ENCODE results near the gene CRMP1. TPM values are rescaled to one million over a fixed set of nuclear protein-coding genes. Genes with fewer than 3 reads are reported as not detected.
"Not testable (repeated sequence)": the region's sequence is repeated elsewhere in the genome, so short reads cannot be mapped to it uniquely, and the experiment has no call there.

CRMP1 gene
- total and polyA plus RNA-seq, 7 donors: under 0.01 to 6.4 (median 4.2) TPM; not detected in 1

DNA sequence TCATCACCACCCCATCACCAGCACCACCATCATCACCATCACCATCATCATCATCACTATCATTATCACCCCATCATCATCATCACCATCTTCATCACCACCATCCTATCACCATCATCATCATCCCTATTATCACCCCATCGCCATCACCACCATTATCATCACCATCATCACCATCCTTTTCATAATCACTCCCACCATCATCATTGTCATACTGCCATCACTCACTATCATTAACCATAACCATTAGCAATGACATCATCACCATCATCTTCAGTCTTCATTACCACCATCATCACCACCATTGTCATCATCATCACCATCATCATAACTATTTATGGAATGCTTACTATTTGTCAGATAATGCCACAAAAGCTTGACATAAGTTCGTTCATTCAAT lies 35.7 kb downstream of the CRMP1 start:
- no peaks in the 10 kb centered on the region for H3K36me3 ChIP-seq
- TF ChIP-seq POLR2AphosphoS5 (IDR thresholded peaks at IDR 0.05): no peak
- TF ChIP-seq, protein P1, sequence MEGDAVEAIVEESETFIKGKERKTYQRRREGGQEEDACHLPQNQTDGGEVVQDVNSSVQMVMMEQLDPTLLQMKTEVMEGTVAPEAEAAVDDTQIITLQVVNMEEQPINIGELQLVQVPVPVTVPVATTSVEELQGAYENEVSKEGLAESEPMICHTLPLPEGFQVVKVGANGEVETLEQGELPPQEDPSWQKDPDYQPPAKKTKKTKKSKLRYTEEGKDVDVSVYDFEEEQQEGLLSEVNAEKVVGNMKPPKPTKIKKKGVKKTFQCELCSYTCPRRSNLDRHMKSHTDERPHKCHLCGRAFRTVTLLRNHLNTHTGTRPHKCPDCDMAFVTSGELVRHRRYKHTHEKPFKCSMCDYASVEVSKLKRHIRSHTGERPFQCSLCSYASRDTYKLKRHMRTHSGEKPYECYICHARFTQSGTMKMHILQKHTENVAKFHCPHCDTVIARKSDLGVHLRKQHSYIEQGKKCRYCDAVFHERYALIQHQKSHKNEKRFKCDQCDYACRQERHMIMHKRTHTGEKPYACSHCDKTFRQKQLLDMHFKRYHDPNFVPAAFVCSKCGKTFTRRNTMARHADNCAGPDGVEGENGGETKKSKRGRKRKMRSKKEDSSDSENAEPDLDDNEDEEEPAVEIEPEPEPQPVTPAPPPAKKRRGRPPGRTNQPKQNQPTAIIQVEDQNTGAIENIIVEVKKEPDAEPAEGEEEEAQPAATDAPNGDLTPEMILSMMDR (IDR thresholded peaks at IDR 0.05): no peak
- TF ChIP-seq POLR2A (IDR thresholded peaks at IDR 0.05): no peak
- no peak for TF ChIP-seq EP300 (IDR thresholded peaks at IDR 0.05)
- H3K9me3 ChIP-seq: no peaks in the 10 kb centered on the region
- no peak overlapping the region for H3K27ac ChIP-seq
- H3K4me3 ChIP-seq: no peak overlapping the region
- peaks cover 0 to 1% (median 0%) of the 10 kb centered on the region in 3 donors for H3K27me3 ChIP-seq
- intact Hi-C loops (cut with DNase I): no loop called here
- no peak for DNase-seq
- WGBS, 2 donors: 77 to 87% methylated on average over 2 of the region's 2 CpGs
- H3K4me1 ChIP-seq: no peaks in the 10 kb centered on the region

DNA sequence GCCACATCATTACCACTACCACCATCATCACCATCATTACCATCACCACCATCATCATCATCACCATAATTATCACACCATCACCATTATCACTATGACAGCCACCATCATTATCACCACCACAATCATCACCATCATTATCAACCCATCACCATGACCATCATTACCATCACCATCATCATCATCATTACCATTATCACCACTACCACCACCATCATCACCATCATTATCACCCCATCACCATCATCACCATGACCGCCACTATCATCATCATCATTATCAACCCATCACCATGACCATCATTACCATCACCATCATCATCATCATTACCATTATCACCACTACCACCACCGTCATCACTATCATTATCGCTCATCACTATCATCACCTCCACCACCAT lies 36.5 kb downstream of the CRMP1 start:
- DNase-seq, H3K9me3 ChIP-seq: not testable (repeated sequence)
- WGBS, 2 donors: 96 to 97% methylated on average over 3 of the region's 3 CpGs

DNA sequence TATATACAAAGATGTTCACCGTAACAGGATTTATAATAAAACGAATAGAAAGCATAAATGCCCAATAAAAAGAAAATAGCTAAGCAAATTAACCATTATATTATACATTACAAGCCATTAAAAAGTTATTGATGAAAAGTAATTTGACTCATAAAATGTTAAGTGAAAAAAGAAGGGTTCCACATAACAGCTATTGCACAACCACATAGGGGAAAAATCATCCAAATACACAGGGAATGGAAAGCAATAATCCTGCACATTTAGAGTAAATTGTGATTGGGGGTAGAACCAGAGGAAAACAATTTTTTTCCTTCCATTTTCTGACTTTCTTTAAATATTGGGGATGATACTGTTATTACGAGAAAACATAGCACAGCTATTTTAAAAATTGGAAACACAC lies 38.0 kb downstream of the CRMP1 start:
- no peak for DNase-seq
- H3K9me3 ChIP-seq: no peaks in the 10 kb centered on the region
- intact Hi-C loops (cut with DNase I): no loop called here
- no peak overlapping the region for H3K4me3 ChIP-seq
- no peaks in the 10 kb centered on the region for H3K4me1 ChIP-seq
- peaks cover 0 to 10% (median 3%) of the 10 kb centered on the region in 3 donors for H3K27me3 ChIP-seq
- no peak overlapping the region for H3K27ac ChIP-seq
- H3K36me3 ChIP-seq: no peaks in the 10 kb centered on the region
- 84 to 90% methylated on average over 3 of the region's 3 CpGs for WGBS, 2 donors
- TF ChIP-seq POLR2A (IDR thresholded peaks at IDR 0.05): no peak
- TF ChIP-seq, protein P1 (IDR thresholded peaks at IDR 0.05): no peak
- no peak for TF ChIP-seq POLR2AphosphoS5 (IDR thresholded peaks at IDR 0.05)
- TF ChIP-seq EP300 (IDR thresholded peaks at IDR 0.05): no peak

More for the DNA sequence above, 36.5 kb downstream of the CRMP1 start:
- H3K36me3 ChIP-seq; intact Hi-C loops (cut with DNase I); H3K27me3 ChIP-seq; H3K4me3 ChIP-seq; H3K27ac ChIP-seq; H3K4me1 ChIP-seq: not testable (repeated sequence)

DNA sequence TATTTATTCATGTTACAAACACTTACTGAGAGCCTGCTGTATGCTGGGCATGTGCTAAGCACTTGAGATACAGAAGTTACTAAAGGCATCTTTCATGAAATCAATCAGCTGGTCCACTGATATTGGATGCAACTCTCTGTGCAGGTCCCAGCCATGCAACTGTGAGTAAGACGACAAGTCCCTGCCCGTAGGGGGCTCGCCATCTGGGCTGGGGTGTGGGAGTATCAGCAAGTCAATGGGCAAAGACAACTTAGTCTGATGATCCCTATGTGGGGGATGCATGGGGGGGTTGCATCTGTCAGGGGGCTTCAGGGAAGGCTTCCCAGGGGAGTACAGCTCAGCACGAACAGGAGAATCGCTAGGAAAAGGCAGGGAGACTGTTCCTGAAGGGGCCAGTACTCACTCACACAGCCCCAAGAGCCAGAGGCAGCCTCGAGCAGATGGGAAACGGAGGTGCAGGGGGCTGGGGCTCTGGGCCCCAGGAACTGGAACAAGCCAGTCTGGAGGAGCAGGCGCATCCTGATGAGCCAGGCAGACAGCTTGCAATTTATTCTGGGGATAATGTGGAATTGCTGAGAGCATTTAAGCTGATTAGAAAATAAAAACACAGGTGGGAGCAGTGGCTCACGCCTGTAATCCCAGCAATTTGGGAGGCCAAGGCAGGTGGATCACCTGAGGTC lies 40.2 kb downstream of the CRMP1 start:
- TF ChIP-seq, protein P1 (IDR thresholded peaks at IDR 0.05): no peak
- intact Hi-C loops (cut with DNase I): no loop called here
- Histone ChIP-seq H3K9me3 (no peaks in the 10 kb centered on the region), H3K27ac (no peak overlapping the region), H3K4me3 (no peak overlapping the region), H3K36me3 (no peaks in the 10 kb centered on the region), H3K4me1 (no peaks in the 10 kb centered on the region), H3K27me3 (peaks cover 0 to 10% (median 3%) of the 10 kb centered on the region in 3 donors)
- DNase-seq: no peak
- 66 to 83% methylated on average over 9 of the region's 9 CpGs for WGBS, 2 donors

DNA sequence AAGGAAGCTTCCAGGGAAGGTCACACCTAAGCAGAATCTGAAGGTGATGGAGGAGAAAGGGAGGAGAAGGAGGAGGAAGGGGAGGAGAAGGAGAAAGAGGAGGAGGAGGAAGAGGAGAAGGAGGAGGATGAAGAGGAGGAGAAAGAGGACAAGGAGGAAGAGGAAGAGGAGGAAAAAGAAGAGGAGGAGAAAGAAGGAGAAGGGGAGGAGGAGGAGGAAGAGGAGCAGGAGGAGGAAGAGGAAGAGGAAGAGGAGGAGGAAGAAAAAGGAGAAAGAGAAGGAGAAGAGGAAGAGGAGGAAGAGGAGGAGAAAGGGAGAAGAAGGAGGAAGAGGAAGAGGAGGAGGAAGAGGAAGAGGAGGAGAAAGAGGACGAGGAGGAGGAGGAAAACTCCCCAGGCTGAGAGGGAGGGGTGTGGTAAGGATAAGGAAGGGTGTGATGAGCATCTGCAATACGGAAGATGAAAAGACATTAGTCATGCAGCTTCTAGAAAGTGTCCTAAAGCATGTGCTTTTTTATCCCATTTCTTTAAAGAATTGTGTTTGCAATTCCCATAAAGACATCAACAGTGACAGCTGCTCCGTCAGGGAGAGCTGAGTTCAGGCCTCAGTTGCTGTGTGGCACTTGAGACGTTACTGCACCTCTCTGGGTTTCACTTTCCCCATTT lies 41.1 kb downstream of the CRMP1 start:
- H3K36me3 ChIP-seq: no peaks in the 10 kb centered on the region
- TF ChIP-seq EP300 (IDR thresholded peaks at IDR 0.05) (no peak), POLR2AphosphoS5 (IDR thresholded peaks at IDR 0.05) (no peak), POLR2A (IDR thresholded peaks at IDR 0.05) (no peak)
- TF ChIP-seq, protein P1 (IDR thresholded peaks at IDR 0.05): no peak
- no peak for DNase-seq
- intact Hi-C loops (cut with DNase I): no loop called here
- no peak overlapping the region for H3K27ac ChIP-seq
- no peaks in the 10 kb centered on the region for H3K4me1 ChIP-seq
- peaks cover 0 to 10% (median 3%) of the 10 kb centered on the region in 3 donors for H3K27me3 ChIP-seq
- H3K4me3 ChIP-seq: no peak overlapping the region
- no peaks in the 10 kb centered on the region for H3K9me3 ChIP-seq
- 58 to 75% methylated on average over 4 of the region's 4 CpGs for WGBS, 2 donors
